Gastrocnemius medialis (tissue), 4 donors: ENCODE measurements around the gene PYROXD2. TPM values are rescaled to one million over a fixed set of nuclear protein-coding genes. Genes with fewer than 3 reads are reported as not detected.

Source experiments
- ATAC-seq, 2 donors: fragments of 150-250 bp; one replicate each; pipeline ENCODE4 v1.9.1; 2016
- DNase-seq, 2 donors: peaks; one replicate each; pipeline ENCODE4 v3.0.0-alpha.2; 2019
- H3K27ac ChIP-seq, 4 donors: fragments of 200-600 bp; sonication (generic); 1 replicate in 1 of 4; 2 replicates in 3 of 4; pipeline ENCODE4 v1.5.1; 2016 to 2018; ENCODE audit warnings: mild to moderate bottlenecking in 2 of 4, moderate library complexity in 1 of 4
- H3K27me3 ChIP-seq, 3 donors: fragments of 200-600 bp; sonication (generic) in 2 of 3; 1 replicate in 1 of 3; 2 replicates in 2 of 3; pipeline versions ENCODE4 v1.5.1 to v1.6.0; 2016 to 2019; ENCODE audit warnings: mild to moderate bottlenecking in 1 of 3, moderate library complexity in 1 of 3
- H3K36me3 ChIP-seq, 2 donors: fragments of 200-600 bp; sonication (generic) in 1 of 2; one replicate each; pipeline ENCODE4 v1.5.1; 2017 to 2018
- H3K4me1 ChIP-seq, 2 donors: fragments of 200-600 bp; sonication (generic) in 1 of 2; one replicate each; pipeline ENCODE4 v1.5.1; 2016 to 2017; ENCODE audit warnings: mild to moderate bottlenecking in 2 of 2
- H3K4me3 ChIP-seq, 4 donors: fragments of 200-600 bp; sonication (generic) in 3 of 4; 1 replicate in 1 of 4; 2 replicates in 3 of 4; pipeline ENCODE4 v1.5.1; 2016 to 2019; ENCODE audit warnings: mild to moderate bottlenecking in 2 of 4
- H3K9me3 ChIP-seq, 3 donors: fragments of 200-600 bp; sonication (generic) in 2 of 3; 1 replicate in 1 of 3; 2 replicates in 2 of 3; pipeline ENCODE4 v1.5.1; 2016 to 2019
- CTCF ChIP-seq, 5 experiments: fragments of 450-650 bp in 3 of 5; fragments of 200-600 bp in 2 of 5; sonication (generic) in 2 of 5; IDR thresholded peaks in 4 of 5; conservative IDR thresholded peaks in 1 of 5; 1 replicate in 4 of 5; 2 replicates in 1 of 5; pipeline ENCODE4 v1.5.1; 2016 to 2019; ENCODE audit warnings: antibody characterized with exemption in 5 of 5, mild to moderate bottlenecking in 3 of 5, moderate library complexity in 3 of 5
- POLR2A ChIP-seq, 2 donors: fragments of 450-650 bp; IDR thresholded peaks; one replicate each; pipeline ENCODE4 v1.6.1; 2017; ENCODE audit warnings: antibody characterized with exemption in 2 of 2, mild to moderate bottlenecking in 2 of 2, moderate library complexity in 2 of 2
- in situ Hi-C, 4 donors: fragments of 200-750 bp; cut with MboI; loops; one replicate each; pipeline versions ENCODE4 v1.15.0 to v1.8.0; 2017; ENCODE audit warnings: low sequenced_read_pairs in 4 of 4
- intact Hi-C: fragments of 100-400 bp; cut with DNase I; formaldehyde crosslinking; loops from one replicate; pipeline ENCODE4 v1.15.1; 2023; ENCODE audit warnings: low total_unique reads
- total RNA-seq, 4 donors: library from RNA; depleted of rRNA; stranded (reverse); fragments of >200 nt; gene quantifications; one replicate each; pipeline versions ENCODE4 v1.1.0 to v1.2.3, GENCODE V29; 2016

Gene PYROXD2
- total RNA-seq, 4 donors from 2014 or later = 0.22 to 7.8 (median 1.3) TPM

- Histone ChIP-seq H3K27ac (no peak overlapping the region), H3K9me3 (no peaks in the 10 kb centered on the region), H3K4me1 (peaks cover 0 to 6% of the 10 kb centered on the region in 2 donors), H3K36me3 (no peaks in the 10 kb centered on the region), H3K27me3 (peaks cover 0 to 4% (median 0%) of the 10 kb centered on the region in 3 donors), H3K4me3 (no peak overlapping the region)
- no peak for ATAC-seq
- intact Hi-C loops = no loop called here
- in situ Hi-C loops = no loop called here
- TF ChIP-seq CTCF (IDR thresholded peaks at IDR 0.05 in 4 of 5, conservative IDR thresholded peaks at IDR 0.05 in 1 of 5) = no peak
- TF ChIP-seq POLR2A (IDR thresholded peaks at IDR 0.05) = no peak
- DNase-seq = no peak
These were observed 41.1 kb upstream of the PYROXD2 start for GRCh38 chr10:98456043-98456570.

GRCh38 chr10:98453729-98454128 is 38.7 kb upstream of the PYROXD2 start:
- no peak overlapping the region for H3K27ac ChIP-seq
- in situ Hi-C loops (no loop called here), intact Hi-C loops (no loop called here)
- no peaks in the 10 kb centered on the region for H3K9me3 ChIP-seq
- ATAC-seq (no peak), DNase-seq (no peak)
- H3K36me3 ChIP-seq = no peaks in the 10 kb centered on the region
- H3K4me3 ChIP-seq = no peak overlapping the region
- TF ChIP-seq POLR2A (IDR thresholded peaks at IDR 0.05) (no peak), CTCF (IDR thresholded peaks at IDR 0.05 in 4 of 5, conservative IDR thresholded peaks at IDR 0.05 in 1 of 5) (no peak)
- peaks cover 0 to 4% (median 0%) of the 10 kb centered on the region in 3 donors for H3K27me3 ChIP-seq
- H3K4me1 ChIP-seq = no peaks in the 10 kb centered on the region

GRCh38 chr10:98450618-98451017 is 35.6 kb upstream of the PYROXD2 start:
- no peak for DNase-seq
- H3K9me3 ChIP-seq = no peaks in the 10 kb centered on the region
- H3K4me3 ChIP-seq = no peak overlapping the region
- peaks cover 3 to 4% of the 10 kb centered on the region in 2 donors for H3K4me1 ChIP-seq
- H3K36me3 ChIP-seq = no peaks in the 10 kb centered on the region
- ATAC-seq = no peak
- H3K27me3 ChIP-seq = no peaks in the 10 kb centered on the region
- no peak overlapping the region for H3K27ac ChIP-seq
- intact Hi-C loops (no loop called here), in situ Hi-C loops (no loop called here)
- TF ChIP-seq CTCF (IDR thresholded peaks at IDR 0.05 in 4 of 5, conservative IDR thresholded peaks at IDR 0.05 in 1 of 5) = no peak
- no peak for TF ChIP-seq POLR2A (IDR thresholded peaks at IDR 0.05)

- Histone ChIP-seq H3K4me1 (peaks cover 3 to 4% of the 10 kb centered on the region in 2 donors), H3K27me3 (no peaks in the 10 kb centered on the region), H3K27ac (no peak overlapping the region), H3K9me3 (no peaks in the 10 kb centered on the region), H3K36me3 (peaks cover 0 to 7% of the 10 kb centered on the region in 2 donors), H3K4me3 (no peak overlapping the region)
- intact Hi-C loops (no loop called here), in situ Hi-C loops (loop anchor here in 1 of 4 donors (25.0 kb wide), 1 partner anchor 187 kb away; the partner anchor contains the start of gene LOXL4)
- TF ChIP-seq CTCF (IDR thresholded peaks at IDR 0.05 in 4 of 5, conservative IDR thresholded peaks at IDR 0.05 in 1 of 5) = no peak
- TF ChIP-seq POLR2A (IDR thresholded peaks at IDR 0.05) = no peak
- DNase-seq (no peak), ATAC-seq (no peak)
These were observed 34.3 kb upstream of the PYROXD2 start for GRCh38 chr10:98449287-98449686.
